NCI-H510A treated with DMSO at 0.1 percent for 48 hours (cell line): Measurements from ENCODE around the gene DDHD1.

Experiments used
- DNase-seq: peaks from one replicate; lab custom pipeline; 2025; lab: John Stamatoyannopoulos, UW

DDHD1 gene

GRCh38 chr14:53034036-53034435 lies 119.1 kb downstream of the DDHD1 start:
- no peak for DNase-seq

DNA sequence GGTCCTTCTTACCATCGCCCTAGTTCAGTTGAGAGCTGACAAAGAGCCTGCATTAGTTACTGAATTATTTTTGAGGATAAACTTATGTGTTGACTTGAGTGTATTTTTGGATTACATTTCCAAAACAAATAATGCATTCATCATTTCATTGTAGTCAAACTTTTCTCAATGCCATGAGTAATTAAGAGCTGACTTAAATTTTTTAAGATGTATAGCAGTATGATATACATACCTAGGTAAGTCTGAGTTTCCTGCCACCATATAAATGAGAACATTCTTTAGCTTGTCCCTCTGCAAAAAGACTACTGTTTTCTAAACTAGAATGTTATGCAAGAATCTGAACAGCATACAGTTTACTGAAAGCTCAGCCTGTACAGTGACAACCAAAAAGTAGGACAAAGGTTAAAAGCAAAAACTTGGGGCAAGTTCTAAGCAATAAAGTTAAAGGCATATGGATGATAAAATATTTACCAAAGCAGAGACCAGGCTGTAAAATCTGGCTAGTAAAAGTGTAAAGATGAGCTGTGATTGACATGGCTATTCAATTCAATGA lies 120.2 kb downstream of the DDHD1 start:
- DNase-seq = no peak

DNA sequence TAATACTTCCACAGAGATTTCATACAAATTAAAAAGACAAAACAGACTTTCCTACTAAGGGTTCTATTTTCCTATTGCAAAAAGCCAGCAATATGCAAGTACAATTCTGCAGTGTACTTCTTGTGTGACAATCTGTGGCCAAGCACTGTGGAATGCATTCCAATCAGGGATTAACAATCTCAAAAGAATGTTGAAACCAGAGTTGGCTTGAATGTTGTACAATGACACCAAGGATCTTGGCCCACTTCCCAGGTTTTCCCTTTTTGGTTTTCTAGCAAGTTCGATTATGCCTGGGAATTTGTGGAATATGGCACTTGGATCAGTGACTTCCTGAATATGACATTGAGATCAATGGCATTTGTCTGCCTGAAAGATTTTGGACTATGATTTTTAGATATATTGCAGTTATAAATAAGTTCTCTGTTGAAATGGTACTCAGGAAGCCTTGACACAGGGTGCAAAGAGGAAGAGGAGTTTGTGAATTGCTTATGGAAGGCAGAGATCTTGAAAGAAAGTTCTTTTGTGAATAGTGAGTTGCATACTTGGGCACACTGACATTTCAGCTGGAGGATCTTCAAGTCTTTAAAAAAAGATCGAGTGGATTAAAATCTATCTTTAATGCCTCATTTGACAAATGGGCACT lies 120.8 kb downstream of the DDHD1 start:
- DNase-seq = no peak

- no peak for DNase-seq
Measured at GRCh38 chr14:53027562-53027961, 125.6 kb downstream of the DDHD1 start.

DNA sequence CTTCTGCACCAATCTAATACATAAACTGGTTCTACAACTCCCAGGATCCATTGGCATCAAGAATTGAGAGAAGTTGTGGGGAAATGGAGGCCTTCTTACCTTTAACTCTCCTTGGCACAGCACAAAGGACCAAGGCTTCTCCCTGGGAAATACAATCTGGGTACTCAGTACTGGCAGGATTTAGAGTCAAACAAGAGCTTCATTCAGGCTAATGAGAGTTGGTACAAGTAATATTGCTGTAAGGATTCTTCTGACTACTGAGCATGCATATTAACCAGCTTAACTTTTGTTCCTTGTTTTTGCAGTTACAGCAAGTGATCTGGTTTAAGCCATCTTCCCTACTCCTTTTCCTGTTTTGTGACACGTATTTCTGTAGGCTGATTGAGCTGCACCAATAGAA lies 126.1 kb downstream of the DDHD1 start:
- DNase-seq = no peak

- no peak for DNase-seq
Measured at GRCh38 chr14:53023325-53023724, 129.8 kb downstream of the DDHD1 start.

DNA sequence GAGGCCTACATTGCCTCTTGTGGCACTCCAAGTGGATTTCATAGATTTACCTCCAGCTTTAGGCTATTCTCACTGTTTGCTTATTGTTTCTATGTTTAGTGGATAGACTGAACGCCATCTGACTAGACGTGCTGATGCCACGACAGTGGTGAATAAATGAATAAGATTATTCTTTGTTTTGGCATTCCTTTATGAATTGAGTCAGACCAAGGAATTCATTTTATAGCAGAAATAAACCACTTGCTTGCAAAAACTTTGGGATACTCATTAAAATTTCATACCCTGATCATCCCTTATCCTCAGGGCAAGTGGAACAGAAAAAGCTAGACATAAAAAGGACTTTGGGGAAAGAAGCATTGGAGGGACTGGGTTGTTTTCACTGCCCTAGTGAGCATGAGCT lies 130.5 kb downstream of the DDHD1 start:
- DNase-seq = no peak

DNA sequence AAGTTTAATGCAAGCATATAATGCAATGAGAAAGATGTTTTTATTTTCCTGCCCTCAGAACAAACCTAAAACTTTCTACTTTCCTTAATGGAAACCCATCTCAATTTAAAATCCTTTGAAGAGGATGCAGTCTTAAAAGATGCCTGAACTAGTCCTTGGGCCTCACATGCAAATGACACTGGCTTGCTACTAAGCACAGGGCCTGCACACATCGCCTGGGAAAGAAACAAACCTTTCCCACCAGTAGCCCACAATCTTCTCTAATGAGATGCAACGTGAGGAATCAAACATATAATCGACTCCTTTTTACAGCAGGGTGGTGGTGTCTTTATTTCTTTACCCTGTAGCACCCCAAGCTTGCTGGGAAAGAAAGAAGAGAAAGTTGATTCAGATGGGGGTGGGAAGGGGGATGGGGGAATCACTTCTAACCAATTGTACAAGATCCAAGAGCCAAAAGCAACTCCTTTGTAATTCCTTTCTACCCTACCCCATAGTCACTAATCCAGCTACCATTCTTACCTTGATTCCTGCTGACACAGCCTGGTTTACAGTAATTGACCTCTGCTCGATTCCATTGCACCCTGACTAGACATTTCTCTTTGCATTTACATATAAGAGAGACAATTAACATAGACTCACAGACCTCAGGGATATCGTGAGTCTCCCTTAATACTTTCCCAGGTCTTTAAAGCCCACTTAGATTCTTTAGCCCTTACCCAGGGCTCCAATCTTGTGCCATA lies 132.8 kb downstream of the DDHD1 start:
- DNase-seq = no peak

- DNase-seq = no peak
Measured at GRCh38 chr14:53019406-53019805, 133.7 kb downstream of the DDHD1 start.

DNA sequence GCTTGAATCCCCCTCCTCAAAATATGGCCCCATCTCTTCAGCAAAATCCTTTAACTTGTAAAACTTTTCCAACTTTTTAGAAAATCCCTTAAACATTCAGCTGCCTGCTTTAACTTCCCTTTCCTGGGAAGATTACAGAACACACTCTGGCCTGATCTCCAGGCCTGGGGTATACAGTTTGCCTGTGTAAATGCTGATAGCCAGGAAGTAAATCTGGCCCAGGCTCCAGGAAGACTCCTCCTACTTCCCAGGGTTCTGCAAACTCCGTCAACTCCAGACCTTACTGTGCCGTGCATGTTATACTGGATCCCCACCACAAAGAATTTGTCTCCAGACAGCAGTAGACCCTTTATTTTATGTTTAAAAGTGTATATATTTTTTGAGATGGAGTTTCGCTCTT lies 135.3 kb downstream of the DDHD1 start:
- no peak for DNase-seq

DNA sequence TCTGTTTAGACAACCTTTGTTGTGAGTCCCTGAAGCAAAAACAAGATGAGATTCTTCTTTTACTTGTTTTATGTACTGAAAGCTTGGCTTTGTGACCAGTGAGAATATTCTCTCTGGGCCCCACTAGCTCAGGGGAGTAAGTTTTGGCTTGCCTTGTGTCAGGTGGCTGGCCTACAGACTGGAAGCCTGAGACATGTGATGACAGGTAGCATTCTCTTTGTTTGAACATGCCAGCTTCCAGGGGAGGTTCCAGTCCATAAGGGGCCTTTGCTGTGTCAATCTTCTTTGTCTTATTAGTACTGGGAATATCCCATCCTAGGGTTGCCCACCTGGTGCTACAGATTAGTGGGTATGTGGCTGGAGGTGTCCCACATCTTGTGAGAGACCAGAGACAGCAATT lies 136.2 kb downstream of the DDHD1 start:
- no peak for DNase-seq

GRCh38 chr14:53016491-53016890 lies 136.6 kb downstream of the DDHD1 start:
- no peak for DNase-seq

DNA sequence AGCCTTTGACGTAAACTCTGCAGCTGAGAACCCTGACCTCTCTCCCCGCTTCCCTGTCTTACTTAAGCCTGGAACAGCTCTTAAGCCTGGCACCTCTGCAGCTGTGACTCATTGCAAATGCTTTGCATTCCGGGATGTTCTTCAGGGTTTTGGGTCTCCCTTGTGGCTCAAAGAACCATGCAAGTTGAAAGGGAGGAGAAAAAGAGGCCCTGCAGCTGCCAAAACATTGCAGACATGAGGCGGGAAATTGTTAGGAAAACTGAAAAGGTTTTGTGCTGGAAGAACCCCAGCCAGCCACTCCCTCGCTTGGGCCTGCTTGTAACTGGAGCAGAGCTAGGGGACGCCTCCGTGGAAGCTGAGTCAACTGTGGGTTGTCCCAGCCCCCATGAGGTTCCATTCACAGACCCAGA lies 142.1 kb downstream of the DDHD1 start:
- DNase-seq = no peak

DNA sequence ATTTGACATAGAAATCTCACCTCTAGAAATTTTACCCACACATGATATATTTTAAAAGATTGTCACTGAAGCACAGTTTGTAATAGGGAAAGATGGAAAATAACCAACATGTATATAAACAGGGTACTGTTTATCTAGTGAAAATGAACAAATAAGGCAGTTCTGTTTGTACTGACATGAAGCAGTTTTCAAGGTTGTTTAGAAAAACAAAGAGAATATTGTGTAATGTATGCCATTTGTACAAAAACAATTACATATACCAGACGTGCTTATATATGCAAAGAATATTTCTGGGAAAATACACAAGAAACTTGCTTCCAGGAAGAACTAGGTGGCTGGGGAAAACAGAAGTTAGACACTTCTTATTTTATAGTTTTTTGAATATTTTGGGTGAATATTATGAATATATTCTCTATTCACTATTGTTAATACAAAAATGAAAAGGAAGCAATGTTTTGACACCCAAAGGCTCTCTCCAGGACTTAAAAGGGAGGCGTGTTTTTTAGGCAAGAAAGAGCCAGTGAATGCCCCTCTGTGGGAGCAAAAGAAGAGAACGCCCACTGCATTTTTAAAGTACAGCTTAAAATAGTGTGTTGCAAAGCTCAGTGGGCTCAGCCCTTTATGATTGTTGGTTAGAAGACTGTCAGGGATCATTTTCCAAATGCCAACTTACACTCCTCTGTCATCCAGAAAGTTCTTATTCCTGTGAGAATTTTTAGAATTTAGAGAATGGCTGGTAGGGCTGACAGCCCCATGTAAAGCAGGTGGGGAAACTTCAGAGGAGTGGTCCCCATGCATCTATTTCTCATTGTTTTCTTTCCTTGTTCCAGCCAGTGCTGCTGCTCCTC lies 142.7 kb downstream of the DDHD1 start:
- DNase-seq = no peak

DNA sequence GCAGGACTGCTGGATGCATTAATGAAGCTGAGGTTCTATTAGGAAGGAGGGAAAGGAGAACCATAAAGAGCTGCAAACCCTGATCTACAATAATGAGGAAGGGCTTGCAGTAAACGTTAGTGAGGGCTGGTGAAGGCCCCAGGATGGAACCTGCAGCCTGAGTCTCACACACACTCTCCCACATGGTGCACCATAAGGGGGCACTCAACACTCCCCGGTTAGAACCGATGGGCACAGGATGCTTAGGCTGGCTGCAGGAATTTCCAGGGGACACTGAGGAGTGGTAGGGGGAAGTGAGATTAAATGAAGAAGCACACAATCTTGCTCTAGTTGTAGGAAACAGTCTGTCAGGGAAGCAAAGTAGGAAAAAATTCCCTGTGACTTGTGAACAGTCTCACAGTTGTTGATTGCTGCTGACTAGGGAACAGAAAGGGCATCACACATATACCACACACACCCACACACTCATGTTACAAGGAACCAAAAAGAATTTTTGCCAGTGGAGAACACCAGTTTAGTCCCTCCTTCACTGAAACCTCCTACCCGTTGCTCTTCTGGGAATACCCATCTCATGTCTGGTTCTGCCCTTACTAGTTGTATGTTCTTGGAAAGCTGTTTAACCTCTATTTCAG lies 146.1 kb downstream of the DDHD1 start:
- DNase-seq = no peak

GRCh38 chr14:53004976-53005375 lies 148.1 kb downstream of the DDHD1 start:
- no peak for DNase-seq

- no peak for DNase-seq
Measured at GRCh38 chr14:53003776-53004175, 149.3 kb downstream of the DDHD1 start.

GRCh38 chr14:53002576-53002975 lies 150.5 kb downstream of the DDHD1 start:
- no peak for DNase-seq

DNA sequence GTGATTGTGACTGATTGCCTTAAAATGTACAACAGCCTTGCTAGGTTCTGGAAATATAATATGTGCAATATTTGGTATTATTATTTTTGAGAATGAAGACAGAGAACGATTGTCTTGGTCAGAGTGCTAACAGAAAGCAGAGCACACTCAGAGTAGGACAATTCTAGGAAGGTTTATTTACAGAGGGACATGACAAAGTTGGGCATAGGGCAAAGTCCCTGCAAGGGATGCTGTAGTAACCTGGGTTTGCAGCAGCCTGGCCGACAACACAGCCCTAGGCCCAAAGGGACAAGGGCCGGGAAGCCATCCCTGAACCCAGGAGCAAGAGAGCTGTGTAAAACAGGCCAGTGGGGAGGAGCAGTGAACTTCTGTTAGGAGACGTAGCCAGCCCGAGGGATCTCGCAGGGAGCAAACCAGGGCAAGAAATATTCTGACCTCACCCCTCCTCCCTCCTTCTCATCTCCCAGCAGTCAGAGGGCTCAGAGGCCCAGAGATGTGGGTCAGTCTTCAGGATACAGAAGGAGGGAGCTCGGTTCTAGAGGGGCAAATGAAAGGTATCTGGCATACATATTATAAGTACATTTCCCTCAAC lies 151.2 kb downstream of the DDHD1 start:
- no peak for DNase-seq

GRCh38 chr14:52998376-52999015 lies 154.6 kb downstream of the DDHD1 start:
- no peak for DNase-seq

GRCh38 chr14:52996493-52996892 lies 156.6 kb downstream of the DDHD1 start:
- no peak for DNase-seq
